ENCODE data around the gene CCDC57.
A peak's percentile ranks its signal among the peaks of the same experiment; 100 is the strongest.

Gene CCDC57

DNA sequence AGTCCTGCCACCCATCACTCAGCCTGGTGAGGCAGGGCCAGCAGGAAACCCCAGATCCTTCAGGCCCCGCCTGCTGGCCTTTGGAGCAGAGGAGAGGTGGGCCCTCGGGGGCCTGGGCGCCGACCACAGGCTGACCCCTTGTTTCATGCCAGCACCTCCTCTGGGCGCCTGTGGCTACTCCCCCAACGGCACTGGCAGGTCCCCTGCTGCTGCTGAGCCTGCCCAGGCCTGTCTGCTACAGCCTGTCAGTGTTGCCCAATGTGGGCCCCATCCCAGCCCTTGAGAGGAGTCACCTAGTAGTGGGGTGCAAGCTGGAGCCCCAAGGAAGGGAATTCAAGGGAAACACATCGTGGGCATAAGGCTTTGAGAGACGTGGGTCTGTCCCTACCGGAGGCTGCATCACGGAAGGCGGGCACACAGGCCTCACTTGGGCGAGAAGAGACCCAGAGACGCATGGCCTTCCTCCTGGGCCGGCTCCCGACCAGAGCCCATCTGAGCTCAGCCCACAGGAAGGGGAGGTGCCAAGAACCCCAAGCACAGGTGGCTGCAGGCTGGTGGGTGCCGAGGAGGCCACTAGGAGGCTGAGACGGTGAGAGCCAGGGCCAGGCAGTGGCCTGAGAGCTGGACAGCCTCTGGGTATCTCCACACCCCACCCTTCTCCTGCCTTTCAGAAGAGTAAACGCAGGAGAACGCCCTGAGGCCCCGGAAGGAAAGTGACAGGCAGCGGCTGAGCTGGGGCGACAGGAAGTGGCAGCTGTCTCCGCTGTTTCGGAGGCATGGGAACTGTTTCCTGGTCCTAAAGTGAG is 106.6 kb downstream of the CCDC57 start:
- DNase-seq (ENCODE audit: low spot score), result peak; percentile 67

DNA sequence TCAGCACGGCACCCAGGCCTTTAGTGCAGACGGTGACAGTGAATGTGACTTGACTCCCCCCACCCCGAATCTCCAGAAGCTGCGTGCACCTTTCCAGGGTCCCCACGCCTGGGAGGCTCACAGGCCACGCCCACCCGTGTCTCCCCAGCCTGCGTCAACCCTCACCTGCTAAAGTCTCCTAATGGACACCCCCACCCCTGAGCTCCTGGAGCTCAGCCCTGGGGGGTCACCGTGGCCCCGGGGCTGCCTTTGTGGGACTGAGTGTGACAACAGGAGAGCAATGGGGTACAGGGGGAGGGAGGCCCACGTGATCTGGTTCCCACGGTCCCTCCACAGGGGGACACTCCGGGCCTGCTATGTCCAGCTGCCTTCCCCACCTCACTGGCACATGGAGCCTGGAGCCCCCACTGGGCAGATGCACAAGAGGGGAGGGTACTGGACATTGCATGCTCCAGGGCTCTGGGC is 107.2 kb downstream of the CCDC57 start:
- ChIA-PET POLR2A (ENCODE audit: low non-redundant PET) (interaction anchor here (0.7 kb wide), 1 partner anchor 197 kb away, joined by 4 read pairs; no protein-coding TSS in a partner anchor), CTCF (interaction anchor here (0.6 kb wide), 3 partner anchors 12 to 201 kb away, joined by 4 to 7 read pairs (median 4); no protein-coding TSS in a partner anchor)
- TF ChIP-seq, protein P1, sequence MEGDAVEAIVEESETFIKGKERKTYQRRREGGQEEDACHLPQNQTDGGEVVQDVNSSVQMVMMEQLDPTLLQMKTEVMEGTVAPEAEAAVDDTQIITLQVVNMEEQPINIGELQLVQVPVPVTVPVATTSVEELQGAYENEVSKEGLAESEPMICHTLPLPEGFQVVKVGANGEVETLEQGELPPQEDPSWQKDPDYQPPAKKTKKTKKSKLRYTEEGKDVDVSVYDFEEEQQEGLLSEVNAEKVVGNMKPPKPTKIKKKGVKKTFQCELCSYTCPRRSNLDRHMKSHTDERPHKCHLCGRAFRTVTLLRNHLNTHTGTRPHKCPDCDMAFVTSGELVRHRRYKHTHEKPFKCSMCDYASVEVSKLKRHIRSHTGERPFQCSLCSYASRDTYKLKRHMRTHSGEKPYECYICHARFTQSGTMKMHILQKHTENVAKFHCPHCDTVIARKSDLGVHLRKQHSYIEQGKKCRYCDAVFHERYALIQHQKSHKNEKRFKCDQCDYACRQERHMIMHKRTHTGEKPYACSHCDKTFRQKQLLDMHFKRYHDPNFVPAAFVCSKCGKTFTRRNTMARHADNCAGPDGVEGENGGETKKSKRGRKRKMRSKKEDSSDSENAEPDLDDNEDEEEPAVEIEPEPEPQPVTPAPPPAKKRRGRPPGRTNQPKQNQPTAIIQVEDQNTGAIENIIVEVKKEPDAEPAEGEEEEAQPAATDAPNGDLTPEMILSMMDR (conservative IDR thresholded peaks at IDR 0.05; ENCODE audit: low read depth), result no peak
- DNase-seq (ENCODE audit: low spot score), result no peak
- H3K27ac ChIP-seq, result peak overlapping the region; percentile 96

More for the DNA sequence above, 106.6 kb downstream of the CCDC57 start:
- TF ChIP-seq, protein P1 (conservative IDR thresholded peaks at IDR 0.05; ENCODE audit: low read depth), result peak; percentile 55
- H3K27ac ChIP-seq, result peak overlapping the region; percentile 96
- ChIA-PET POLR2A (ENCODE audit: low non-redundant PET) (interaction anchor here (0.7 kb wide), 1 partner anchor 196 kb away, joined by 4 read pairs; no protein-coding TSS in a partner anchor), CTCF (interaction anchor here (0.5 to 0.9 kb wide), 6 partner anchors 10 to 415 kb away, joined by 3 to 7 read pairs (median 4); partner anchors contain the start of gene RAC3)

DNA sequence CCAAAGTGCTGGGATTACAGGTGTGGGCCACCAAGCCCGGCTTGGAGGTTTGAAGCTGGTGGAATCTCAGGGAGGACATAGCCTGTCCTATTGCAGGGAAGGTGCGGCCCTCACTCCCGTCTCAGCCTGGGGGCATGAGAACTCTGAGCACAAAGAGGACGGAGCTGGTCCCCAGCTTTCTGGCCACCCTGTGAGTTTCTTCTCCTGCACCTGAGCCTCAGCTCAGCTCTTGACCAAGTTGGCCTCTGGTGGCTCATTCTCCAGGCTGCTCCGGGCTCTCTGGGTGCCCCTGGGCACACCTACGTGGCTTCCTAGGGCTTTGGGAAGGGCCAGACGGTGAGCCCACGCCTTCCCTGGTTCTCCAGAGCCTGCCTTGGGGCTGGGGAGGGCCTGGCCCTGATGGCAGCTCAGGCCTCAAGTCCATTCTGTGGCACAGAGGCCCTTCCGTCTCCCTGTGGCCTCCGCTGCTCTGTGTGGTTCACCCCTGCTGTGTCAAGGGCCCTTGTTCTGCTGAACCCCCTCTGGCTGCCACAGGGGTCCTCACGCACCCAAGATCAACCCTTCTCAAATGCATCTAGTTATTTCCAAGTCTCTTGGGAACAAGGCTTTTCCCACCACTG is 107.7 kb downstream of the CCDC57 start:
- POLR2A ChIA-PET (ENCODE audit: low non-redundant PET), result interaction anchor here (0.7 kb wide), 1 partner anchor 197 kb away, joined by 4 read pairs; no protein-coding TSS in a partner anchor
- CTCF ChIA-PET, result interaction anchor here (1.7 kb wide), 1 partner anchor 49 kb away, joined by 8 read pairs; no protein-coding TSS in a partner anchor
- TF ChIP-seq, protein P1 (conservative IDR thresholded peaks at IDR 0.05; ENCODE audit: low read depth), result no peak
- no peak for DNase-seq (ENCODE audit: low spot score)
- H3K27ac ChIP-seq, result peak overlapping the region; percentile 96

DNA sequence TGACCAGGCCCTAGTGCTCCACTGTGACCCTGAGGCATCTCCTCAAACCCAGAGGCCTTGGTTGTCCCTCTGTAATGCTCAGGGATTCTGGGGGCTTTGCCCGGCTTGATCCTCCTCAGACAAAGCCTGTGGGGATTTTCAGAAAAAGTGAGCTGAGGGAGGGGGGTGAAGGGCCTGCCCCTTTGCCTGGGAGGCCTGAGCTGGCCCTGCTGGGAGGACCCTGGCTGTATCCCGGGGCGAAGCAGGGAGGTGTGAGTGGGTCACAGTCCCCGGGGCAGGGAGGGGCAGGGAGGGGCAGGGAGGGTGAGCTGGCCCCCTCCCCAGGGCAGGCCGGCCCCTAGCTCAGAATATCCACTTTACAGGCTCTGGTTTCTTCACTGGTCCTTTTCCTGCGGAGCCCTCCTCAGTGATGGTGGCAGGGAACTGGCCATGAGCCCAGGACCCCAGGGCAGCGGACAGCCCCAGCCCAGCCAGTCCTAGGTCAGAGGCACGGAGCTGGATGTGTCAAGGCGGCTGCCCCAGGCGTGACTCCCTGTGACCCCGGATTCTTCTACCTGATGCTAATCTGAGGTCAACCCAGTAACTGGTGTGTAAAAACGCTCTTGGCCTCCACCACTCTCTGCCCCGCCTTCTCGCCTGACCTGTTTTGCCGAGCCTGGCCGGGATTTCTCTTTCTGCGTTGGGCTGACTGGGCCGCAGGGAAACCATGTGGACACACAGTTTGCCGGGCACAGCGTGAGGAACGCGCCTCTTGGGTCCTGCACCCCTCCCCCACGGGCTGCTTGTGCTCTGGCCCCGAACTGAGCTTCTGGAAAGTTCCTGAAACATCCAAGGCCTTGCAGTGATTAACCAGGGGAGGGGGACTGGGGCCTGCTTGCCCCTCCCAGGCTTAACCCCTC is 108.8 kb downstream of the CCDC57 start:
- DNase-seq (ENCODE audit: low spot score), result peak; percentile 43
- ChIA-PET CTCF (interaction anchor here (0.6 to 1.7 kb wide), 2 partner anchors 26 to 50 kb away, joined by 3 to 8 read pairs; no protein-coding TSS in a partner anchor), POLR2A (ENCODE audit: low non-redundant PET) (no interaction called here)
- H3K27ac ChIP-seq, result peak overlapping the region; percentile 96
- TF ChIP-seq, protein P1 (conservative IDR thresholded peaks at IDR 0.05; ENCODE audit: low read depth), result no peak

DNA sequence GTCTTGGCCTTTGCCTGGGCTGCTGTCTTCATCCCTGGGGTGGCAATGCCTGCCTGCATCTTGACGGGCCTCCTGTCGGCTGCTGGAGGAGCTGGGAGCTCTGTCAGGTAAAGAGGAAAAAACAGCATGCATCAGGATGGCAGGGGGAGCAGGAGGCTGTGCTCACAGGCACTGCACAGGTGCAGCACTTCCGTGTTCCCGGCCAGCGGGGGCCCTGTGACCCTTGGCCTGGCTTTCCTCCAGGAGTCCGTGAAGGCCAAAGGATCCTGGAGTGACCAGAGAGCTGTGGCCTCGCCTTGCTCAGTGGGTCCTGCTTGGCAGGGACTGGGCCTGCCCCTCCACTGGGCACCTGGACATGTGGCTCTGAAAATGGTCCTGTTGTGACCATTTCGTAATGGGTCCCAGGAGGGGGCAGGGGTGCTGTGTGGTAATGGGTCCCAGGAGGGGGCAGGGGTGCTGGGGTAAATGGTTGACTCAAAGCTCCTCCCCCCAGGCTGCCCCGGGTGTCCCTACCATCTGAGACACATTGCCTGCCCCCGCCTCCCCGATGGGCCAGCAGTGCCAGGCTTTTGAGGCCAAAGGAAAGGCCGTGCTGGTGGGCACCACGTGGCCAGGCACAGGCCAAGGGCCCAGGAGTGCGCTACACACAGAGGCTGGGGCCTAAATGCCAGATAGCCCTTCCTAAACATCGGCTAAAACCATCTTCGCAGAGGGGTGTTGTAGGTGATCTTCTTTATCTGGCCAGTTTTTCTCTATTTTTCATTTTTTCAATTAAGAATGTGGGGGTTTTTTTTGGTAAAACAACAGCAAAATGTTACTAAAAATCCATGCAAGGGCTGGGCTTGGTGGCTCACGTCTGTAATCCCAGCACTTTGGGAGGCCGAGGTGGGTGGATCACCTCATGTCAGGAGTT is 110.6 kb downstream of the CCDC57 start:
- ChIA-PET POLR2A (ENCODE audit: low non-redundant PET) (no interaction called here), CTCF (interaction anchor here (0.7 kb wide), 1 partner anchor 1630 kb away, joined by 8 read pairs; no protein-coding TSS in a partner anchor)
- H3K27ac ChIP-seq, result peak overlapping the region; percentile 96
- TF ChIP-seq, protein P1 (conservative IDR thresholded peaks at IDR 0.05; ENCODE audit: low read depth), result no peak
- no peak for DNase-seq (ENCODE audit: low spot score)
